HG03175 (cell line): ENCODE results near the gene C16orf82.

ENCODE experiments used
- ATAC-seq: cut with Tn5 transposase; IDR thresholded peaks from one replicate; pipeline ENCODE4 v1.9.1; 2021; ENCODE audit warnings: mild to moderate bottlenecking, moderate library complexity; ENCODE audit not compliant: unreplicated experiment

The C16orf82 gene

GRCh38 chr16:27066668-27067537 is at the start of gene C16orf82:
C16orf82 (plus strand) TSS chr16:27066927.
- no peak for ATAC-seq

- no peak for ATAC-seq
Measured at GRCh38 chr16:27020031-27020430, 46.7 kb upstream of the C16orf82 start.

- ATAC-seq = no peak
Measured at GRCh38 chr16:27024010-27024409, 42.7 kb upstream of the C16orf82 start.

- ATAC-seq = no peak
Measured at GRCh38 chr16:27025581-27025980, 41.1 kb upstream of the C16orf82 start.

- ATAC-seq = no peak
Measured at GRCh38 chr16:27027971-27028370, 38.8 kb upstream of the C16orf82 start.

- ATAC-seq = no peak
Measured at GRCh38 chr16:27028591-27029110, 38.1 kb upstream of the C16orf82 start.

- no peak for ATAC-seq
Measured at GRCh38 chr16:27029525-27029924, 37.2 kb upstream of the C16orf82 start.

- no peak for ATAC-seq
Measured at GRCh38 chr16:27033281-27033979, 33.3 kb upstream of the C16orf82 start.

- ATAC-seq = no peak
Measured at GRCh38 chr16:27040732-27041131, 26.0 kb upstream of the C16orf82 start.

- ATAC-seq = no peak
Measured at GRCh38 chr16:27046958-27047518, 19.7 kb upstream of the C16orf82 start.

- ATAC-seq = no peak
Measured at GRCh38 chr16:27048316-27048715, 18.4 kb upstream of the C16orf82 start.

- no peak for ATAC-seq
Measured at GRCh38 chr16:27049117-27049516, 17.6 kb upstream of the C16orf82 start.

GRCh38 chr16:27052007-27052406 is 14.7 kb upstream of the C16orf82 start:
- ATAC-seq = no peak

GRCh38 chr16:27053996-27054395 is 12.7 kb upstream of the C16orf82 start:
- ATAC-seq = no peak

GRCh38 chr16:27058299-27058698 is 8.4 kb upstream of the C16orf82 start:
- ATAC-seq = no peak

GRCh38 chr16:27070776-27071175 is 4.0 kb downstream of the C16orf82 start:
- ATAC-seq = no peak

- ATAC-seq = no peak
Measured at GRCh38 chr16:27073733-27074132, 7.0 kb downstream of the C16orf82 start.

GRCh38 chr16:27080895-27081294 is 14.2 kb downstream of the C16orf82 start:
- no peak for ATAC-seq

- no peak for ATAC-seq
Measured at GRCh38 chr16:27083861-27084261, 17.1 kb downstream of the C16orf82 start.

- no peak for ATAC-seq
Measured at GRCh38 chr16:27084307-27085028, 17.7 kb downstream of the C16orf82 start.

GRCh38 chr16:27085182-27085581 is 18.5 kb downstream of the C16orf82 start:
- no peak for ATAC-seq
